Jurkat, Clone E6-1 (cell line): ENCODE measurements around the gene FBXL17.

ENCODE experiments used
- DNase-seq: peaks from one replicate; pipeline ENCODE4 v3.0.0-alpha.2; 2011; ENCODE audit warnings: low read depth, low spot score
- H3K4me3 ChIP-seq: 2 replicates; pipeline ENCODE4 v1.5.1; 2011; ENCODE audit warnings: mild to moderate bottlenecking, low read length, control low read depth, moderate library complexity

FBXL17 gene

GRCh38 chr5:107950776-107951175 lies 431.1 kb downstream of the FBXL17 start:
- H3K4me3 ChIP-seq, result no peak overlapping the region
- DNase-seq, result no peak

DNA sequence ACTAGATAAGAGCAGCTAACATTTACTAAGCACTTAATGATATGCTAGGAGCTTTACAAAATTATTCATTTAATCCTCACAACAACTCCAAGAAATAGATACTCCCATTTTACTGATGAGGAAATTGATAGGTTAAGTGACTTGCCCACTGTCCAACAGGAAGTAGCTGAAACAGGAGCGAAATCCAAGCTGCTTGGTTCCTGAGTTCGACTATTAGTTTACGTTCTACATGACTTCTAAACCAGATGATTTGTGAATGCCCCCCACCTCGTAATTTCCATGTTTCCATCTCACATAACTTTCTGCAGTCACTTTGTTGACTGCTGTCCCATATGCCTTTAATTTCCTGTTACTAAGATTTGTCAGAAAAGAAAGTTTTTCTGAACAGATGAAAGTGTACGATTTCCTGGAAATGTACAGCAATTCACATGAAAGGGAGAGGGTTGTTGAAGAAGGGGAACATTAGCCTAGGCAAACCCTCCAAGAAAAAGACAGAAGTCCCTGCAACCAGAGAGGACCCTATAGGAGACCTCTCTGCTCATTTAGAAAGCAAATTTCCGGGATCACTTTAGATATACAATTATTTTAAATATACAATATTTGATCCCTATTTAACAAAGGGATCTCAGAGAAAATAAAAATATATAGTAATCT lies 432.1 kb downstream of the FBXL17 start:
- H3K4me3 ChIP-seq, result no peak overlapping the region
- DNase-seq, result no peak

DNA sequence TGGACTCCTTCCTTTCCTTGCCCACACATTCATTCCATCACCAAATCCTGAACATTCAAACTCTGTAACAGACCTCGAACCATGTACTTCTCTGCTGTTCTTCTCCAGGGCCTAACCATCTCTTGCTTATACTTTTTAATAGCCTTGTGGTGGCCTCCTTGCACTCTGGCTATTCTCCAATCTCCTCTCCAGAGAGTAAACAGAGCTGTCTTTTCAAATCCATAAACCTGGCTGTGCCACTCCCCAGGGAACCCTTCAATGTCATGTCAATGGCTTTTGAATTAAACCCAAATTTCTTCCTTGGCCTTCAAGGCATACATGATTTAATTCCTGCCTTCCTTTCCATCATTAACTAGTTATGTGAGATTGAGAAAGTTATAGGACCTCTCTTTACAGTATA lies 433.5 kb downstream of the FBXL17 start:
- no peak overlapping the region for H3K4me3 ChIP-seq
- DNase-seq, result no peak

GRCh38 chr5:107945061-107945460 lies 436.8 kb downstream of the FBXL17 start:
- DNase-seq, result no peak
- H3K4me3 ChIP-seq, result no peak overlapping the region

DNA sequence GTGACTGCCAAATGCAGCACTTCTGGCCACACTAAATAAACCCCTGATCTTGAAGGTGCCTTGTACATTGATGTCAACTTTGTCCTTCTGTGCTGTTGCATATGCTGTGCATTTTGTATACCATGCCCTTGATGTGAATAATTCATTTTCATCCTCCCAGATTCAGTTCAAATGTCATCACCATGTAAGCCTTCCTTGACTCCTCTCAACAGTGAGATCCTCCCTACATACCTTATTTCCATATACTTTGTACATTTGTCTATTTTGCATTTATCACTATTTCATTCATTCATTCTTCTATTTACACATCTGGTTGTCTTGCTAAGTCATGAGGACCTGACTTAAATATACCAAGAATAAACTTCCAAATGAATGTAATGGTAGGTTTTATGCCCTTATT lies 438.0 kb downstream of the FBXL17 start:
- H3K4me3 ChIP-seq, result no peak overlapping the region
- no peak for DNase-seq

DNA sequence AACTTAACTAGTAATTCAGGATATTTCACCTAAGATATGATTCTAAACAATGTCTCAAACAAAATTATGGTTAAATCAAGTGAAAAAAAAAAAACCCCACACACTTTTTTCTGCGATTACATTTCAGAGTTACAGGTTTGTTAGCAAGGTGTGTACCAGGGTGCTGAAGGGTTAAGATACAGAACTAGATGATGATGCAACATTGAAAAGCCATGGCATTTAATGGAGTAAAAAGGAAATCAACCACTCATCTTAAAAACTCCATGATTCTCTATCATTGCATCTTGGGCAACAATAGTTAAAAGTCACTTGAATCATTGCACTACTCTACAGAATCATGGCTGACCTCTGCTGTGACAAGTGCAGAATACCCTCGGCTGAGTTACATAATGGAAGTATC lies 440.9 kb downstream of the FBXL17 start:
- DNase-seq, result no peak
- no peak overlapping the region for H3K4me3 ChIP-seq

- no peak for DNase-seq
- no peak overlapping the region for H3K4me3 ChIP-seq
Measured at GRCh38 chr5:107937651-107938355, 444.1 kb downstream of the FBXL17 start.

DNA sequence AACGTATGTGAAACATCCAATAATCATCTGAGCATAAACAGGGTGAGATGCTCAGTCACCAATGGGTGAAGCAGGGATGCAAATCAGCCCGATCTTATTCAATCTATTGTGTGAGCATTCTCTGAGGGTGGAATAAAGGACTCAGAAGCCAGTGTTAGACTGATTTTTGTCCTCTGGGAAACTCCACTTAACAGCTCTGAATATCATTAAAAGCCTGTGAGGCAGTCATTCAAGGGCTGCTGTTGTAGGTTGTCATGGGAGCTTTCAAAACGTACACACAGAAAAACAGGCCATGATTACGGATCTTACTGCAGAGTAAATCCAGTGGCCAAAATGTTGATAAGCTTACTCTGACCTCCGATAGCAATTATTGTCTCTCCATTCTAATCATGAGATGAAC lies 444.7 kb downstream of the FBXL17 start:
- no peak for DNase-seq
- no peak overlapping the region for H3K4me3 ChIP-seq

DNA sequence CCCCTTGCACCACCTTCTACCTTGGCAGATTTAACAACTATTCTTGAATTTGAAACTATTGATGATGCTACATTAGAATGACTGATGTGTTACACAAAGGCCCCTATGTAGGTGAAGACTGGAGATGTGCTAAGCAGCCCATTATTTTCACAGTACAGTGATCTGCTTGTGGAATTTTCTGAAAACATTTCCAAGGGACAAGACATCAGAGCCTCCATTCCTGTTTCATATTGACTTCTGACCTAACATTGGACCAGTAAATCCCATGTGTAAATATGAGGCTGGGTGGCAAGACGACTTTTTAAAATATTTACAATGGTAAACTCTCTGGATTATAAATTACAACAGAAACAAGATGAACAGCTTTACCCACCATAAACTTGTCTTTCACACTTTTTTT lies 445.4 kb downstream of the FBXL17 start:
- no peak overlapping the region for H3K4me3 ChIP-seq
- DNase-seq, result no peak

GRCh38 chr5:107935645-107936044 lies 446.3 kb downstream of the FBXL17 start:
- DNase-seq, result no peak
- H3K4me3 ChIP-seq, result no peak overlapping the region

- no peak for DNase-seq
- H3K4me3 ChIP-seq, result no peak overlapping the region
Measured at GRCh38 chr5:107933326-107933725, 448.6 kb downstream of the FBXL17 start.

DNA sequence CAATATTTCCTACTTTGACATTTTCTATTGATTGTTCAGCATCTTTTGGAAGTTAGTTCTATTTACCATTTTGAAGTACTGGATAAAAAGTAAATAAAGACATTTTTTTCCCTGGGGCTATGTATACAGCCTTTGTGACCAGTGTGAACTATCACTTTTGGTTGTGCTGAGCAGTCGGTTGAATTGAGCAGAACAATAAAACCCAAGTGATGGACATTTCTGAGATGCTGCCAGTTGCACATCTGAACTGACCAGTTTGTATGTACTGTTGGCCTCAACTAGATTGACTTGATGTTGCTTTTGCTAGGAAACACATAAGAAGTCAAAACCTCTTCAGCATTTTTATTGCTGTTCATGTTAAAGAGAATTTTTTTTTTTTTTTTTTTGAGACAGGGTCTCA lies 451.0 kb downstream of the FBXL17 start:
- no peak for DNase-seq
- no peak overlapping the region for H3K4me3 ChIP-seq

DNA sequence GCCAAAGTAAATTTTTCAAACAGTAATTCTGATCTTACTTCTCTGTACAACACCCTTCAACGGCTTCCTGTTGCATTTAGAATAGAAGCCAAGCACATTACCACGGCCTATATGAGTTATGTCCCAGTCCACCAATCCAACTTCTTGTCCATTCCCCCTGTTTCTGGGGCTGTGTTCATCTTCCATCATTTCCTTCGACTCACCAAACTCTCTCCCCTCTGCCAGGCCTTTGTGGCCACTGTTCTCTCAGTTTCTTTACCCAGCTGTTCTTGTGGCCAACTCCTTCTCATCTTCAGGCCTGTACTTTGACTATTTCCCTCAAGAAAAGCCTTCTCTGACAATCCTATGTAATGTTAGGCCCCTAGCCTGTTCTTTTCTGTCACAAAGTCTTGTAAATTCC lies 451.8 kb downstream of the FBXL17 start:
- H3K4me3 ChIP-seq, result no peak overlapping the region
- DNase-seq, result no peak

GRCh38 chr5:107929080-107929479 lies 452.8 kb downstream of the FBXL17 start:
- no peak overlapping the region for H3K4me3 ChIP-seq
- DNase-seq, result no peak

- no peak for DNase-seq
- H3K4me3 ChIP-seq, result no peak overlapping the region
Measured at GRCh38 chr5:107926121-107926520, 455.8 kb downstream of the FBXL17 start.

- H3K4me3 ChIP-seq, result no peak overlapping the region
- DNase-seq, result peak; percentile 75
Measured at GRCh38 chr5:107925200-107925599, 456.7 kb downstream of the FBXL17 start.

DNA sequence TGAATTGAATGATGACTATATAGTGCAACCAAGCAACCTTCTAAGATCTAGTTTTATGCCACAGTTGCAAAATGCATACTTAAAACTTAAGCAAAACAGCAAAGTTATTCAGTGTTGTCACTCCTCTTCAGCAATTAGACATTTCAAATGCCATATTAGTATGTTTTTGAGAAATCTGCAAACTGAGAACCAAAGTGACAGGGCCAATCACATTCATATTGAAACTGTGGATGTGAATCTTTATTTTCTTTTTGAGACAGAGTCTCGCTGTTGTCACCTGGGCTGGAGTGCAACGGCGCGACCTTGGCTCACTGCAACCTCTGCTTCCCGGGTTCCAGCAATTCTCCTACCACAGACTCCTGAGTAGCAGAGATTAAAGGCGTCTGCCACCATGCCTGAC lies 461.9 kb downstream of the FBXL17 start:
- DNase-seq, result no peak
- H3K4me3 ChIP-seq, result no peak overlapping the region

DNA sequence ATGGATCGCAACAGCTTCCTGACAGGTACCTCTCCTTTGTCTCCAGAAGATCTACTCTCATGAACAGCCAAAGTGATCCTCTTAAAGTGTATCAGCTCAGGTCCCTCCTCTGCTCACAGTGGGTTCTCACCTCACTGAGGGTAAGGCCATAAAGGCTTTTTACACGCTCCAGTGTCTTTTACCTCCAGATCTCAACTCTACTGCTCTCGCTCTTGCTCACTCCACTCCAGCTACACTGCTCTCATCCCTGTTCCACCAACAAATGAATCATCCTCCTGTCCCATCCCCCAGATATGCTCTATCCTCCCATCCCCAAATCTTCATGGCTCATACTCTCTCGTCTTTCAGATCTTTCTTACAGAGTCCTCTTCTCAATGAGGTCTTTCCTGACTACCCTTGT lies 462.5 kb downstream of the FBXL17 start:
- no peak for DNase-seq
- H3K4me3 ChIP-seq, result no peak overlapping the region

DNA sequence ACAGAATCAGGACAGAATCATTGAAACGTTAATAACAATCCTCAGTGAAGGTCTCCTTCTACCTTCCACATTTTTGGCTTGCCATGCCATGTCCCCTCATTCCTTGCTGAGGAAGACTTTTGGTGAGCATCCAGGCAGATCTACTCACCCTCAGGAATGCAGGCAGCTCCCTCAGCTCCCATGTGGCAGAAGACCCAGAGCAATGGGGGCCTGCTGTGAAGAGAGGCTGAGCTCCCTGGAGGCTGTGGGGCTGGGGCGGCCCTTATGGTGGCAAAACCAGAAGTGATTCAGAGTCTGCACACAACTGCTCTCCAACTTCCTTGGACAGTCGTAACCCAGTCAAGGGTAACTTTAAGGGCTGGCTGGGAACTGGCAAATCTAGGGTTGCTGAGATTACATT lies 463.9 kb downstream of the FBXL17 start:
- DNase-seq, result no peak
- H3K4me3 ChIP-seq, result no peak overlapping the region

- DNase-seq, result peak; percentile 59
- no peak overlapping the region for H3K4me3 ChIP-seq
Measured at GRCh38 chr5:107916731-107917725, 464.9 kb downstream of the FBXL17 start.
